SK-N-SH (cell line): ENCODE results near the gene TMEM179. TPM values are rescaled to one million over a fixed set of nuclear protein-coding genes. Genes with fewer than 3 reads are reported as not detected.

Source experiments
- CTCF ChIA-PET: fragments of 300-600, 350-600 bp; formaldehyde crosslinking; extraction: SDS; loops from one replicate; lab custom pipeline; 2021; lab: Yijun Ruan, JAX
- POLR2A ChIA-PET: fragments of 350-600 bp; sonication (Branson Sonifier 250); formaldehyde crosslinking; extraction: SDS; loops from one replicate; lab custom pipeline; 2020; ENCODE audit warnings: antibody characterized with exemption, inconsistent platforms; lab: Yijun Ruan, JAX
- DNase-seq: peaks from one replicate; pipeline ENCODE4 v3.0.0; 2012
- H2AFZ ChIP-seq: fragments of 200-600 bp; sonication (generic); 2 replicates; pipeline ENCODE4 v1.8.1; 2016; ENCODE audit warnings: antibody characterized with exemption, mild to moderate bottlenecking, low read depth
- H3F3A ChIP-seq: fragments of 200-600 bp; sonication (generic); replicated peaks from 2 replicates; pipeline ENCODE3; 2016; ENCODE audit warnings: antibody characterized with exemption, mild to moderate bottlenecking; ENCODE audit not compliant: insufficient read depth
- H3K27ac ChIP-seq, 2 experiments: fragments of 200-500 bp in 1 of 2; fragments of 200-600 bp in 1 of 2; sonication (Bioruptor generic) in 1 of 2; sonication (generic), shearing (Covaris generic) in 1 of 2; 2 replicates each; pipeline versions ENCODE4 v1.5.1 to v1.6.1; 2014 to 2016; ENCODE audit warnings: low read depth in 2 of 2, inconsistent platforms in 1 of 2, low read length in 1 of 2, mild to moderate bottlenecking in 1 of 2, mixed read lengths in 1 of 2
- H3K27me3 ChIP-seq: fragments of 200-600 bp; sonication (generic), shearing (Covaris generic); 2 replicates; pipeline ENCODE4 v1.6.1; 2016; ENCODE audit warnings: mixed run types; ENCODE audit not compliant: insufficient read depth
- H3K36me3 ChIP-seq, 2 experiments: fragments of 200-500 bp in 1 of 2; fragments of 200-600 bp in 1 of 2; sonication (Bioruptor generic) in 1 of 2; sonication (generic) in 1 of 2; replicated peaks in 1 of 2; 2 replicates each; pipeline versions ENCODE3 to v1.5.1; 2014 to 2016; ENCODE audit warnings: low read length in 1 of 2, mild to moderate bottlenecking in 1 of 2; ENCODE audit not compliant: insufficient read depth in 2 of 2, control insufficient read depth in 1 of 2
- H3K4me1 ChIP-seq, 2 experiments: fragments of 200-500 bp in 1 of 2; fragments of 200-600 bp in 1 of 2; sonication (Bioruptor generic) in 1 of 2; sonication (generic), shearing (Covaris generic) in 1 of 2; 2 replicates each; pipeline versions ENCODE4 v1.5.1 to v1.6.1; 2014 to 2016; ENCODE audit warnings: low read depth in 1 of 2, low read length in 1 of 2, mixed run types in 1 of 2; ENCODE audit not compliant: insufficient read depth in 2 of 2, control insufficient read depth in 1 of 2
- H3K4me2 ChIP-seq: fragments of 200-600 bp; sonication (generic), shearing (Covaris generic); 2 replicates; pipeline ENCODE4 v1.6.1; 2017; ENCODE audit warnings: mixed run types
- H3K4me3 ChIP-seq, 2 experiments: fragments of 200-500 bp in 1 of 2; fragments of 200-600 bp in 1 of 2; sonication (Bioruptor generic) in 1 of 2; sonication (generic), shearing (Covaris generic) in 1 of 2; 2 replicates each; pipeline versions ENCODE4 v1.5.1 to v1.8.1; 2014 to 2016; ENCODE audit warnings: low read depth in 2 of 2, inconsistent platforms in 1 of 2, low read length in 1 of 2, mild to moderate bottlenecking in 1 of 2, mixed read lengths in 1 of 2, moderate library complexity in 1 of 2
- H3K79me2 ChIP-seq: fragments of 200-600 bp; sonication (generic); 2 replicates; pipeline ENCODE4 v1.8.1; 2017; ENCODE audit warnings: mild to moderate bottlenecking; ENCODE audit not compliant: insufficient read depth
- H3K9ac ChIP-seq: fragments of 200-600 bp; sonication (generic); 2 replicates; pipeline ENCODE4 v1.6.1; 2017; ENCODE audit warnings: mixed run types
- H3K9me2 ChIP-seq: fragments of 200-600 bp; sonication (generic); 2 replicates; pipeline ENCODE4 v1.6.1; 2017; ENCODE audit warnings: mixed run types
- H3K9me3 ChIP-seq: fragments of 200-600 bp; sonication (generic); 2 replicates; pipeline ENCODE4 v1.6.1; 2017; ENCODE audit warnings: mixed run types, mild to moderate bottlenecking, moderate library complexity
- H4K20me1 ChIP-seq: fragments of 200-600 bp; sonication (generic); 2 replicates; pipeline ENCODE4 v1.6.1; 2017; ENCODE audit warnings: mild to moderate bottlenecking, mixed run types; ENCODE audit not compliant: insufficient read depth
- CHD2 ChIP-seq: fragments of 150-350 bp; IDR thresholded peaks from 2 replicates; pipeline ENCODE4 v1.6.1; 2018; ENCODE audit warnings: low read length; ENCODE audit not compliant: partially characterized antibody
- CTCF ChIP-seq: fragments of 200-600 bp; sonication (generic); IDR thresholded peaks from 2 replicates; pipeline ENCODE4 v1.6.1; 2017; ENCODE audit warnings: antibody characterized with exemption, mild to moderate bottlenecking, moderate library complexity
- ELF1 ChIP-seq: IDR thresholded peaks from 2 replicates; pipeline ENCODE4 v1.4.0; 2012
- EP300 ChIP-seq, 2 experiments: IDR thresholded peaks; 2 replicates each; pipeline versions ENCODE4 v1.4.0 to v1.6.1; 2012; ENCODE audit warnings: borderline replicate concordance in 1 of 2, low read depth in 1 of 2, low read length in 1 of 2
- EZH2phosphoT487 ChIP-seq: fragments of 200-600 bp; sonication (generic); IDR thresholded peaks from 2 replicates; pipeline ENCODE4 v1.6.1; 2017; ENCODE audit warnings: low read depth, mixed run types, mild to moderate bottlenecking, antibody characterized with exemption, moderate library complexity, borderline replicate concordance
- FOSL2 ChIP-seq: IDR thresholded peaks from 2 replicates; pipeline ENCODE4 v1.4.0; 2012; ENCODE audit warnings: low read depth, mild to moderate bottlenecking, moderate library complexity, borderline replicate concordance
- FOXM1 ChIP-seq: IDR thresholded peaks from 2 replicates; pipeline ENCODE4 v1.4.0; 2012; ENCODE audit warnings: low read depth, mild to moderate bottlenecking
- GABPA ChIP-seq: IDR thresholded peaks from 2 replicates; pipeline ENCODE4 v1.4.0; 2012; ENCODE audit warnings: low read depth, mild to moderate bottlenecking
- GATA2 ChIP-seq: sonication (generic); formaldehyde crosslinking; IDR thresholded peaks from 2 replicates; pipeline ENCODE4 v1.5.0; 2020; ENCODE audit warnings: mild to moderate bottlenecking, missing genetic modification reagents
- MAX ChIP-seq: IDR thresholded peaks from 2 replicates; pipeline ENCODE4 v1.4.0; 2012; ENCODE audit warnings: low read depth
- MXI1 ChIP-seq: IDR thresholded peaks from 2 replicates; pipeline ENCODE4 v1.6.1; 2012; ENCODE audit warnings: mild to moderate bottlenecking, low read depth, low read length, improper control_type of control experiment
- NRF1 ChIP-seq: IDR thresholded peaks from 2 replicates; pipeline ENCODE4 v1.6.1; 2012; ENCODE audit warnings: low read depth, mild to moderate bottlenecking, low read length
- PBX3 ChIP-seq: IDR thresholded peaks from 2 replicates; pipeline ENCODE4; 2012
- RAD21 ChIP-seq: IDR thresholded peaks from 2 replicates; pipeline ENCODE4 v1.6.1; 2012; ENCODE audit warnings: mild to moderate bottlenecking, low read length
- RCOR1 ChIP-seq: fragments of 150-350 bp; IDR thresholded peaks from 2 replicates; pipeline ENCODE4 v1.6.1; 2017; ENCODE audit warnings: antibody characterized with exemption, low read length
- RXRA ChIP-seq: IDR thresholded peaks from 2 replicates; pipeline ENCODE4 v1.4.0; 2012; ENCODE audit warnings: low read depth, mild to moderate bottlenecking, borderline replicate concordance
- SIN3A ChIP-seq: IDR thresholded peaks from 2 replicates; pipeline ENCODE4 v1.6.1; 2012; ENCODE audit warnings: low read depth, mild to moderate bottlenecking, low read length, moderate library complexity, borderline replicate concordance
- TAF1 ChIP-seq: IDR thresholded peaks from 2 replicates; pipeline ENCODE4 v1.6.1; 2012; ENCODE audit warnings: low read depth, mild to moderate bottlenecking, low read length, moderate library complexity, borderline replicate concordance
- TCF12 ChIP-seq: IDR thresholded peaks from 2 replicates; pipeline ENCODE4 v1.4.0; 2012
- TEAD4 ChIP-seq: IDR thresholded peaks from 2 replicates; pipeline ENCODE4 v1.4.0; 2012; ENCODE audit warnings: mild to moderate bottlenecking, borderline replicate concordance; ENCODE audit not compliant: insufficient read depth
- USF1 ChIP-seq: IDR thresholded peaks from 2 replicates; pipeline ENCODE4 v1.4.0; 2012; ENCODE audit warnings: low read depth, borderline replicate concordance
- USF2 ChIP-seq: fragments of 150-350 bp; IDR thresholded peaks from 2 replicates; pipeline ENCODE4 v1.6.1; 2017; ENCODE audit warnings: antibody characterized with exemption, low read length, low read depth, borderline replicate concordance
- YY1 ChIP-seq: IDR thresholded peaks from 2 replicates; pipeline ENCODE4 v1.4.0; 2012; ENCODE audit warnings: low read depth, mild to moderate bottlenecking
- WGBS: methylation state at CpG from one replicate; pipeline ENCODE4 v1.1.6; 2017; ENCODE audit warnings: low lambda C conversion rate; 5-methylcytosine and 5-hydroxymethylcytosine counted together
- polyA plus RNA-seq, 3 experiments: library from polyadenylated mRNA; depleted of rRNA; stranded (reverse); fragments of >200 nt; gene quantifications; 2 replicates each; pipeline ENCODE4 v1.2.3, GENCODE V29; 2012

The TMEM179 gene
- polyA plus RNA-seq, 1 of the 3 experiments (the other 2 are of a cell fraction), result 1.7 TPM

- ChIA-PET POLR2A (no interaction called here), CTCF (interaction anchor here (0.8 to 2.8 kb wide), 8 partner anchors 8 to 1977 kb away, joined by 3 to 24 read pairs (median 4); no protein-coding TSS in a partner anchor)
- Histone ChIP-seq H3K9ac (no peak overlapping the region), H3K36me3 (no peaks in the 10 kb centered on the region), H4K20me1 (no peaks in the 10 kb centered on the region), H3K9me3 (no peaks in the 10 kb centered on the region), H3F3A (no peaks in the 10 kb centered on the region), H3K27me3 (no peaks in the 10 kb centered on the region), H3K79me2 (no peaks in the 10 kb centered on the region), H3K4me1 (peaks cover 0 to 55% of the 10 kb centered on the region in 2 experiments; a peak in 1 of 4 replicates), H2AFZ (no peak overlapping the region), H3K4me2 (no peak overlapping the region), H3K27ac (no peak overlapping the region), H3K4me3 (no peak overlapping the region), H3K9me2 (no peaks in the 10 kb centered on the region)
- no peak for DNase-seq
- WGBS, result 14% methylated on average over 1 of the region's 11 CpGs
- TF ChIP-seq PBX3 (no peak), NRF1 (no peak), MXI1 (no peak), YY1 (no peak), ELF1 (no peak), FOSL2 (no peak), GABPA (no peak), SIN3A (no peak), EP300 (IDR thresholded peaks at IDR 0.05; ENCODE audit: borderline replicate concordance in 1 of 2, low read depth in 1 of 2, low read length in 1 of 2) (no peak), CTCF (no peak), FOXM1 (no peak), RCOR1 (no peak), CHD2 (no peak), RXRA (no peak), TEAD4 (no peak)
Observed at GRCh38 chr14:104572024-104572626, 32.4 kb downstream of the TMEM179 start.

GRCh38 chr14:104571246-104571645, 33.3 kb downstream of the TMEM179 start:
- no peak for DNase-seq
- POLR2A ChIA-PET, result no interaction called here
- 38% methylated on average over 12 of the region's 16 CpGs for WGBS
- Histone ChIP-seq H3F3A (no peaks in the 10 kb centered on the region), H3K9ac (no peak overlapping the region), H3K27ac (no peak overlapping the region), H3K4me2 (no peak overlapping the region), H2AFZ (no peak overlapping the region), H3K27me3 (no peaks in the 10 kb centered on the region), H3K9me3 (no peaks in the 10 kb centered on the region), H3K9me2 (no peaks in the 10 kb centered on the region), H3K4me3 (no peak overlapping the region), H3K4me1 (peaks cover 0 to 53% of the 10 kb centered on the region in 2 experiments; a peak in 1 of 4 replicates), H3K36me3 (no peaks in the 10 kb centered on the region), H4K20me1 (no peaks in the 10 kb centered on the region), H3K79me2 (no peaks in the 10 kb centered on the region)
- CTCF ChIA-PET, result interaction anchor here (0.6 to 8.9 kb wide), 9 partner anchors 8 to 1976 kb away, joined by 3 to 96 read pairs (median 4); partner anchors contain the start of gene C14orf180
- no peak for TF ChIP-seq MAX
- TF ChIP-seq YY1, result no peak
- no peak for TF ChIP-seq USF2
- no peak for TF ChIP-seq ELF1
- no peak for TF ChIP-seq CHD2
- no peak for TF ChIP-seq RCOR1
- TF ChIP-seq GATA2 (CRISPR knock-in tag), result no peak
- TF ChIP-seq RAD21, result no peak
- no peak for TF ChIP-seq EZH2phosphoT487
- TF ChIP-seq TEAD4, result no peak
- no peak for TF ChIP-seq FOSL2
- no peak for TF ChIP-seq USF1
- TF ChIP-seq TAF1, result no peak
- no peak for TF ChIP-seq RXRA
- no peak for TF ChIP-seq TCF12
- no peak for TF ChIP-seq EP300 (IDR thresholded peaks at IDR 0.05; ENCODE audit: borderline replicate concordance in 1 of 2, low read depth in 1 of 2, low read length in 1 of 2)
